HG03575 (cell line): Measurements from ENCODE around the gene NCAPD2.
"Not testable (repeated sequence)": the region's sequence is repeated elsewhere in the genome, so short reads cannot be mapped to it uniquely, and the experiment has no call there.

Experiments used
- ATAC-seq: cut with Tn5 transposase; IDR thresholded peaks from one replicate; pipeline ENCODE4 v1.9.1; 2021; ENCODE audit not compliant: unreplicated experiment, insufficient number of reproducible peaks, low FRiP score; ENCODE audit errors: extremely low read depth

Gene NCAPD2

DNA sequence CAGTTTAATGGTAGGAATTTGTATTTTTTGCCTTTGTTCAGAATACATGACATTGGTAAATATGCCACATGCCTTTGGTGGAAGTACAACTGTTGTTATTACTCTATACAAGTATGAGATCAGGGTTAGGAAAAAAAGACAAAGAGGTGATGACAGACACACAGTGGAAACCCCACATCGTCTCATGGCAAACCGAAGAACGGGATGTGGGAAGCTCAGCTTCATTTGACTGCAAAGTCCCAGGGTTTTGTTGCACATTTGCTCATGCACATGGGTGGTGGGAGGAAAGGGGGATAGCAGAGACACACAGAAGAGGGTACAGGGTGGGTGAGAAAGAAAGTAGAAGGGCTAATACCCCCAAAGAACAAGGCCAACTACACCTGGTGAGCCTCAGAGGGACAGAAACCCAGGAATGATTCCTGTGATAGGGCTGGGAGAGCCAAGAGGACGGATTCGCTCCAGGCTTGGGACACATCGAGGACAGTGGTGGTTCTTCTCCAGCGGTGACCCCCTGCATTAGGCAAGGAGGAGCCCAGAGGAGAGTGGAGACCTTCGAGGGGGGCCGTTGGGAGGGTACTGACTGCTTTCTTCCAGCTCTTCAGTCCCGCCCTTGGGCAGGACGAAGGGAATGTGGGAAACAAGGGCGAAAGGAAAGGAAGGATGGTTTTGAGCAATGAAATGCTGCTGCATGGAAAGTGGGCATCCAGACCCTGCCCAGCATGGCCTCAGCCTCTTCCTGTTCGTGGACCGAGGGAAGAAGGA, 31.5 kb upstream of the NCAPD2 start:
- ATAC-seq, result no peak

DNA sequence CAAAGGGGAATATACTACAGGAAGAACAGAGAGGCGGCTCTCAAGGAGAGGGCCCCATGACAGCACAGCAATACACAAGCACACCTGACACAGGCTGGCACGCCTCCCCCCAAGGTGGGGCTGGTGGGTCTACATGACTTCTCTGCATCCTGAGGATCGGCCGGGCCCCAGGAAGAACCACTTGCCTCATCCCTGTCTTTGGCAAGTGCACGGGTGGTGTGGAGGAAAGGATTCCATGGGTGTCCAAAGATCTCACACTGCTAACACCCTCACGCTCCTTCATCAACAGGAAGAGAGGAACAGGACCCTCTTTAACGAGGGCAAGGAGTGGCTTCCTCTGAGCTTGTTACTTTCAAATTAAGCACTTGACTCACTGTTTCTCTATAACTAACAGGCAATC, 30.7 kb upstream of the NCAPD2 start:
- no peak for ATAC-seq

DNA sequence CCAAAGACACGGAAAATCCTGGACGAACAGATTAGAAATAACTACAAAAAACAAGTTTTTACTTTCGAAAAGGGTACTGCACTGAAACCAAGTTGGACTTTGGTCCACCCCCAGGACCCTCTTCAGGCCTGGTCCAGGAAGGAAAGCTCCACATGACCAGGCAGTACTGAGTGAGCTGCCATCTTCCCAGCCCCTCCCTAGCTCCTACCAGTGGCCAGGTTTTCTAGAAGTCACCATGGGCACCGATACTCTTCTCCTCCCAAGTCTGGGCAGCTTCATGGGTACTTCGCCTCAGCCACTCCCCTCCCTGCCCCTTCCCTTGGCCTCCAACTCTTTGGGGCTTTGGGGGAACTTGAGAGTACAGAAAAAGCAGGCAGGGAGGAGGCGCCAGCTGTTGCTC, 30.0 kb upstream of the NCAPD2 start:
- ATAC-seq, result no peak

- no peak for ATAC-seq
These were observed 29.4 kb upstream of the NCAPD2 start for GRCh38 chr12:6464531-6464930.

DNA sequence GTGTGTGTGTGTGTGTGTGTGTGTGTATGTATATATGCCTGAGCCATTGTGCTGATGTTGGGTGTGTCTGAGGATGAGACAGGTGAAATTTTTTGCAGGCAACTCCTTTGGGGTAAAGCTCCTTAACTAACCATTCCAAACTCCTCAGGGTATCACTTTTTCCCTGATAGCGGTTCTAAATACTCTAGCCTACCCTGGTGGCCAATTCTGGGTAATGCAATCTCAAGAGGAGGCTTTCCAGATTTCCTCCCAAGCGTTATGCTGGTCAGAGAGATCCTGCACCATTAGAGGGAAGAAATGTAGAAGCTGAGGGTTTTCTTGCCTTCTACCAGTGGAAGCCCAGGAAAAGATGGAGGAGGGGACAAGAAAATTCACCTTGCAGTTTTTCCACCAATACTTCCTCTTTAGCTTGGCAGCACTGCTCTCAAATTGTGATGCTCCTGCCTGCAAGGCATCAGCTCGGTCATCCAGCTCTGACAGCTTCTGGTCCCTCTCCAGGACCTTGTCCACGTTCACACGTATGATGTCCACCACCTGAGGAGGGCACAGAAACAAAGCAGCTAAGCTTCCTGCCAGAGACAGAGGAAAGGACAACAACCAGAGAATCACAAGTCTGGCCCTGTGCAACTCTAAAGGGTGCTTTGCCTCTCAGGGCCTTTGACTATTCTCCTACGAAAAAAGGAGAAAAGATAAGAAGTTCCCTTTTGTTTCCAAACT, 28.3 kb upstream of the NCAPD2 start:
- no peak for ATAC-seq

GRCh38 chr12:6466184-6466573, 27.7 kb upstream of the NCAPD2 start:
- ATAC-seq, result no peak

- not testable (repeated sequence) for ATAC-seq
These were observed 27.2 kb upstream of the NCAPD2 start for GRCh38 chr12:6466751-6467150.

- ATAC-seq, result not testable (repeated sequence)
These were observed 26.2 kb upstream of the NCAPD2 start for GRCh38 chr12:6467571-6468282.

DNA sequence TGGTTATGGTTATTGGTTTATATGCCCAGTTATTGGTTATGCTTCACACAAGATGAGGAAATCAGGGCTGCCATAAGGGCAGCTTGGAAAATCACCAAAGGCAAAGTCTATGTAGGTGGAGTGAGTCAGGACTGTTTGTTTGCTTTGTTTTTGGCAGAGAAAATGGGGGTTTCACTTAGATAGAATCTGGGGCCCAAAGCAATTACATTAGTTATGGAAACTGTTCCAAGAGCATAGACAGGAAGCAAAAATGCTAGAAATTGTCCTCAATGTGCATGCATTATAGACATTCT, 25.7 kb upstream of the NCAPD2 start:
- no peak for ATAC-seq

DNA sequence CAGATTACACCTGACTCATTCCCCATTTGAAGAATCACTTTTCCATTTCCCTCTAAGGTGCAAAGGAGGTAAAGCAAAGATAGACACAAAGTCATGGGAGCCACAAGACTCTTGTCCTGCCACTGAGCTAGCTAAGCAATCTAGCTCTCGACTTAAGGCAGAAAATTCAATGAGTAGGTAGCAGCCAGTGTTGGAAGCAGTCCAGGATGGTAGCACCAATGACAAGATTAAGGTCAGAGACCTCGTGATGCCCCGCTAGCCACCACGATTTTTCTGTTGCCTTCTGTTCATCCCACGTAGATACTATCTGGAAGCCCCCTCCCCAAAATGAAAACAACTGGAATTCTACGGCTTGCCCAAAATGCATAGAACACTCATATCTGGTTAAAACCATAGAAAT, 24.8 kb upstream of the NCAPD2 start:
- no peak for ATAC-seq

DNA sequence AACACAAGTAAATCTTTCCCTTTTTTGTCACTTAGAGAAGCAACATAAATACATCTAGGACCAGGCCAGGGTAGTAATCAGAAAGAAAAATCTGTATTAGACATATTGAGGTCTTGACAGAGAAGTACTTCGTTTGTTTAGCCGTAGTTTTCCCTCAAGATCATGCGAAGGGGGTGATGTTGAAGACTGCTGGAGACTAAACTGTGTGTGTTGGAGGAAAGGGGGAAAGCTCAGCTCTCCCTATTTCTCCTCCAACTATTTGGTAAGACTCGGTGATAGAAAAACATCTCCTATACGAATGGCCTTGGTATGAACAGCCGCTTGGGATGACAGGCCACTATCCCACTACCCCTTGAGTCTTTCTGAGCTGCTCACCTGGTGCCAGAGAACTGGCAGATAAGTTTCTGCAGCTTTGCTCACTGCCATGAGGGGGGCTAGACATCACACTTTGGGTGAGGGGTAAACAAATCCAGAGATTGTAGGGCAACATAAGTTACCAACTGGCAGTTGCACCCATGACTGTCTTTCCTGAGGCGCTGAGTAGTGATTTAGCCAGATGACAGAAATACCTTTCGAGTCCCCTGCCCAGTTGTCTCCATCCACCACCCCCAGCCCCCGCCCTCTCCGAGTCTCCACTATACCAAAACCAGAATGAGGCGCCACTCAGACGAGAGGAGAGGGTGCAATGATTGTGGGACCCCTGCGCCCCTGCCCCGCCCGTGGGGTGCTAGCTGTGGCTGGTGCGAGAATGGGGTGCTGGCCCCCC, 24.1 kb upstream of the NCAPD2 start:
- ATAC-seq, result no peak

GRCh38 chr12:6470375-6471163, 23.3 kb upstream of the NCAPD2 start, which contains the start of gene VAMP1:
Gene VAMP1 (minus strand): TSS chr12:6470677. CDS start chr12:6470531, 146 bp downstream.
- ATAC-seq, result peak; percentile 49

GRCh38 chr12:6471989-6472360, 21.9 kb upstream of the NCAPD2 start:
- no peak for ATAC-seq

DNA sequence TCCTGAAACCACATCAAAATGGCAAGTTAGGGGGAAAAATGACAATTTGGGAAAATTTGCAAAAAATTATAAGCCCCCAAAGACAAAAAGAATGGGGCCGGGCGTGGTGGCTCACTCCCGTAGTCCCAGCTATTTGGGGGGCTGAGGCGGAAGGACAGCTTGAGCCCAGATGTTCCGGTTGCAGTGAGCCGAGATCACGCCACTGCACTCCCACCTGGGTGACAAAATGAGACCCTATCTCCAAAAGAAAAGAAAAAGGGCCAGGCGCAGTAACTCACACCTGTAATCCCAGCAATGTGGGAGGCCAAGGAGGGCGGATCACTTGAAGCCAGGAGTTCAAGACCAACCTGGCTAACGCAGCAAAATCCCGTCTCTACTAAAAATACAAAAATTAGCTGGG, 21.4 kb upstream of the NCAPD2 start:
- no peak for ATAC-seq

DNA sequence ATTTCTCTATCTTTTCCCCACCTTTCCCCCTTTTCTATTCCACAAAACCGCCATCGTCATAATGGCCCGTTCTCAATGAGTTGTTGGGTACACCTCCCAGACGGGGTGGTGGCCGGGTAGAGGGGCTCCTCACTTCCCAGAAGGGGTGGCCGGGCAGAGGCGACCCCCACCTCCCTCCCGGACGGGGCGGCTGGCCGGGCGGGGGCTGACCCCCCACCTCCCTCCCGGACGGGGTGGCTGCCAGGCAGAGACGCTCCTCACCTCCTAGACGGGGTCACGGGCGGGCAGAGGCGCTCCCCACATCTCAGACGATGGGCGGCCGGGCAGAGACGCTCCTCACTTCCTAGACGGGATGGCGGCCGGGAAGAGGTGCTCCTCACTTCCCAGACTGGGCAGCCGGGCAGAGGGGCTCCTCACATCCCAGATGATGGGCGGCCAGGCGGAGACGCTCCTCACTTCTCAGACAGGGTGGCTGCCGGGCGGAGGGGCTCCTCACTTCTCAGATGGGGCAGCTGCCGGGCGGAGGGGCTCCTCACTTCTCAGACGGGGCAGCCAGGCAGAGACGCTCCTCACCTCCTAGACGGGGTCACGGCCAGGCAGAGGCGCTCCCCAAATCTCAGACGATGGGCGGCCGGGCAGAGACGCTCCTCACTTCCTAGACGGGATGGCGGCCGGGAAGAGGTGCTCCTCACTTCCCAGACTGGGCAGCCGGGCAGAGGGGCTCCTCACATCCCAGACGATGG, 18.5 kb upstream of the NCAPD2 start:
- ATAC-seq, result not testable (repeated sequence)

- no peak for ATAC-seq
These were observed 17.4 kb upstream of the NCAPD2 start for GRCh38 chr12:6476489-6476888.

DNA sequence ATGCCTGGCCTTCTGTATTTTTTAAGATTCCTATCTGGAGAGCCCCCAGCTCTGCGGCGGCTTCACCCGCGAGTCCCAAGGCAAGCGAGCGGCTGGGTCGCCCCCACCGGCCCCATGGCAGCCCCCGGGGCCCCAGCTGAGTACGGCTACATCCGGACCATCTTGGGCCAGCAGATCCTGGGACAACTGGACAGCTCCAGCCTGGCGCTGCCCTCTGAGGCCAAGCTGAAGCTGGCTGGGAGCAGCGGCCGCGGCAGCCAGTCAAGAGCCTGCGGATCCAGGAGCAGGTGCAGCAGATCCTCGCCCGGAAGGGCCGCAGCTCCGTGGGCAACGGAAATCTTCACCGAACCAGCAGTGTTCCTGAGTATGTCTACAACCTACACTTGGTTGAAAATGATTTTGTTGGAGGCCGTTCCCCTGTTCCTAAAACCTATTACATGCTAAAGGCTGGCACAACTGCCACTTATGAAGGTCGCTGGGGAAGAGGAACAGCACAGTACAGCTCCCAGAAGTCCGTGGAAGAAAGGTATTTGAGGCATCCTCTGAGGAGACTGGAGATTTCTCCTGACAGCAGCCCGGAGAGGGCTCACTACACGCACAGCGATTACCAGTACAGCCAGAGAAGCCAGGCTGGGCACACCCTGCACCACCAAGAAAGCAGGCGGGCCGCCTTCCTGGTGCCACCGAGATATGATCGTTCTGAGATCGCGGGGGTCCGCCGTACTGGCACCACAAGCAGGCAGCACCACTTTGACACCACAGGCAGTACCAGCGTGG, 16.1 kb upstream of the NCAPD2 start:
- not testable (repeated sequence) for ATAC-seq
